Activated T-helper 2 cell treated with anti-CD3 and anti-CD28 coated beads, Interferon-gamma antibody, Interleukin-2, Interleukin-4, amounts not matched to agents 10 μg/mL and 5 μg/mL and 100 μg/mL, durations not matched to agents 14 hours and 24 hours and 36 hours (primary cell): ENCODE results near the gene SCFD2. TPM values are rescaled to one million over a fixed set of nuclear protein-coding genes. Genes with fewer than 3 reads are reported as not detected.

Experiments
- DNase-seq: peaks from one replicate; pipeline ENCODE4 v3.0.0; 2021; ENCODE audit warnings: low spot score
- H3K27ac Mint-ChIP-seq: one replicate; pipeline ENCODE4 v1.8.0; 2021; ENCODE audit warnings: mixed read lengths
- H3K27me3 Mint-ChIP-seq: one replicate; pipeline ENCODE4 v1.8.0; 2021; ENCODE audit warnings: low read depth, mixed read lengths
- H3K36me3 Mint-ChIP-seq: one replicate; pipeline ENCODE4 v1.8.0; 2021; ENCODE audit warnings: low read depth, mixed read lengths
- H3K4me1 Mint-ChIP-seq: one replicate; pipeline ENCODE4 v1.8.0; 2021; ENCODE audit warnings: low read depth, mixed read lengths
- H3K4me3 Mint-ChIP-seq: one replicate; pipeline ENCODE4 v1.8.0; 2021; ENCODE audit warnings: low read depth, mild to moderate bottlenecking, moderate library complexity, mixed read lengths
- H3K9me3 Mint-ChIP-seq: one replicate; pipeline ENCODE4 v1.8.0; 2021; ENCODE audit warnings: mixed read lengths
- intact Hi-C: fragments of 100-400 bp; cut with micrococcal nuclease; formaldehyde crosslinking; loops from one replicate; pipeline ENCODE4 v1.15.1; 2023
- total RNA-seq: library from RNA; stranded (reverse); gene quantifications from 2 replicates; pipeline ENCODE4 v1.2.3, GENCODE V29; 2022

SCFD2 gene
- total RNA-seq, 1 donor from 2014 or later, result 26.3 TPM

- intact Hi-C loops, result no loop called here
- no peak overlapping the region for H3K4me3 Mint-ChIP-seq
- no peaks in the 10 kb centered on the region for H3K9me3 Mint-ChIP-seq
- no peaks in the 10 kb centered on the region for H3K27me3 Mint-ChIP-seq
- H3K4me1 Mint-ChIP-seq, result peaks cover 5% of the 10 kb centered on the region
- DNase-seq, result no peak
- no peaks in the 10 kb centered on the region for H3K36me3 Mint-ChIP-seq
- H3K27ac Mint-ChIP-seq, result no peak overlapping the region
Observed at GRCh38 chr4:53121264-53121865, 244.5 kb downstream of the SCFD2 start.

GRCh38 chr4:53120778-53121177, 245.1 kb downstream of the SCFD2 start:
- DNase-seq, result no peak
- H3K4me1 Mint-ChIP-seq, result peaks cover 6% of the 10 kb centered on the region
- no peaks in the 10 kb centered on the region for H3K36me3 Mint-ChIP-seq
- H3K9me3 Mint-ChIP-seq, result no peaks in the 10 kb centered on the region
- H3K27ac Mint-ChIP-seq, result no peak overlapping the region
- intact Hi-C loops, result no loop called here
- no peak overlapping the region for H3K4me3 Mint-ChIP-seq
- H3K27me3 Mint-ChIP-seq, result no peaks in the 10 kb centered on the region

GRCh38 chr4:53119680-53120079, 246.2 kb downstream of the SCFD2 start:
- peaks cover 4% of the 10 kb centered on the region for H3K9me3 Mint-ChIP-seq
- intact Hi-C loops, result loop anchor here (10.0 kb wide), 1 partner anchor 245 kb away; the partner anchor contains the start of gene SCFD2
- H3K4me1 Mint-ChIP-seq, result peaks cover 10% of the 10 kb centered on the region

GRCh38 chr4:53118676-53119075, 247.2 kb downstream of the SCFD2 start:
- Mint-ChIP-seq H3K27me3 (no peaks in the 10 kb centered on the region), H3K27ac (no peak overlapping the region), H3K36me3 (peaks cover 5% of the 10 kb centered on the region), H3K4me3 (no peak overlapping the region), H3K4me1 (peaks cover 15% of the 10 kb centered on the region), H3K9me3 (peaks cover 5% of the 10 kb centered on the region)
- intact Hi-C loops, result loop anchor here (10.0 kb wide), 1 partner anchor 246 kb away; the partner anchor contains the start of gene SCFD2
- DNase-seq, result no peak

More at GRCh38 chr4:53119680-53120079, 246.2 kb downstream of the SCFD2 start:
- H3K4me3 Mint-ChIP-seq, result no peak overlapping the region
- H3K27ac Mint-ChIP-seq, result no peak overlapping the region
- H3K27me3 Mint-ChIP-seq, result no peaks in the 10 kb centered on the region
- H3K36me3 Mint-ChIP-seq, result peaks cover 5% of the 10 kb centered on the region
- no peak for DNase-seq

GRCh38 chr4:53116954-53117353, 248.9 kb downstream of the SCFD2 start:
- DNase-seq, result no peak
- Mint-ChIP-seq H3K9me3 (peaks cover 10% of the 10 kb centered on the region), H3K4me3 (no peak overlapping the region), H3K4me1 (peaks cover 23% of the 10 kb centered on the region), H3K36me3 (peaks cover 5% of the 10 kb centered on the region), H3K27ac (peak overlapping the region; percentile 29), H3K27me3 (no peaks in the 10 kb centered on the region)
- intact Hi-C loops, result loop anchor here (10.0 kb wide), 1 partner anchor 248 kb away; the partner anchor contains the start of gene SCFD2

GRCh38 chr4:53113431-53114225, 252.2 kb downstream of the SCFD2 start:
- no peaks in the 10 kb centered on the region for H3K27me3 Mint-ChIP-seq
- H3K4me3 Mint-ChIP-seq, result no peak overlapping the region
- H3K36me3 Mint-ChIP-seq, result peaks cover 24% of the 10 kb centered on the region
- H3K4me1 Mint-ChIP-seq, result peaks cover 23% of the 10 kb centered on the region
- peaks cover 29% of the 10 kb centered on the region for H3K9me3 Mint-ChIP-seq
- DNase-seq, result no peak
- peak overlapping the region; percentile 83 for H3K27ac Mint-ChIP-seq
- intact Hi-C loops, result loop anchor here (1.0 to 10.0 kb wide), 3 partner anchors 12 to 251 kb away; partner anchors contain the start of gene SCFD2

GRCh38 chr4:53105313-53105712, 260.5 kb downstream of the SCFD2 start:
- no peak for DNase-seq
- no peaks in the 10 kb centered on the region for H3K27me3 Mint-ChIP-seq
- H3K9me3 Mint-ChIP-seq, result peaks cover 25% of the 10 kb centered on the region
- H3K4me1 Mint-ChIP-seq, result peaks cover 13% of the 10 kb centered on the region
- H3K36me3 Mint-ChIP-seq, result peaks cover 15% of the 10 kb centered on the region
- H3K27ac Mint-ChIP-seq, result no peak overlapping the region
- no peak overlapping the region for H3K4me3 Mint-ChIP-seq
- intact Hi-C loops, result no loop called here

- intact Hi-C loops, result no loop called here
- Mint-ChIP-seq H3K4me3 (no peak overlapping the region), H3K27me3 (no peaks in the 10 kb centered on the region), H3K27ac (no peak overlapping the region), H3K9me3 (peaks cover 24% of the 10 kb centered on the region), H3K36me3 (peaks cover 13% of the 10 kb centered on the region), H3K4me1 (peaks cover 13% of the 10 kb centered on the region)
- no peak for DNase-seq
Observed at GRCh38 chr4:53103481-53103880, 262.4 kb downstream of the SCFD2 start.

GRCh38 chr4:53101191-53101581, 264.7 kb downstream of the SCFD2 start:
- Mint-ChIP-seq H3K27me3 (no peaks in the 10 kb centered on the region), H3K27ac (peak overlapping the region; percentile 82), H3K4me1 (peaks cover 13% of the 10 kb centered on the region), H3K9me3 (peaks cover 17% of the 10 kb centered on the region), H3K36me3 (peaks cover 11% of the 10 kb centered on the region), H3K4me3 (no peak overlapping the region)
- no peak for DNase-seq
- intact Hi-C loops, result loop anchor here (1.0 kb wide), 4 partner anchors 12 to 68 kb away; no protein-coding TSS in a partner anchor

- peaks cover 11% of the 10 kb centered on the region for H3K36me3 Mint-ChIP-seq
- peaks cover 18% of the 10 kb centered on the region for H3K9me3 Mint-ChIP-seq
- peaks cover 13% of the 10 kb centered on the region for H3K4me1 Mint-ChIP-seq
- no peaks in the 10 kb centered on the region for H3K27me3 Mint-ChIP-seq
- H3K27ac Mint-ChIP-seq, result peak overlapping the region; percentile 82
- intact Hi-C loops, result loop anchor here (1.0 kb wide), 4 partner anchors 13 to 67 kb away; no protein-coding TSS in a partner anchor
- DNase-seq, result no peak
- H3K4me3 Mint-ChIP-seq, result no peak overlapping the region
Observed at GRCh38 chr4:53100501-53101190, 265.2 kb downstream of the SCFD2 start.

GRCh38 chr4:53098681-53099121, 267.2 kb downstream of the SCFD2 start:
- no peak overlapping the region for H3K27ac Mint-ChIP-seq
- DNase-seq, result no peak
- intact Hi-C loops, result no loop called here
- H3K36me3 Mint-ChIP-seq, result peaks cover 11% of the 10 kb centered on the region
- no peaks in the 10 kb centered on the region for H3K27me3 Mint-ChIP-seq
- H3K9me3 Mint-ChIP-seq, result peaks cover 28% of the 10 kb centered on the region
- H3K4me1 Mint-ChIP-seq, result peaks cover 13% of the 10 kb centered on the region
- no peak overlapping the region for H3K4me3 Mint-ChIP-seq

GRCh38 chr4:53094040-53094439, 271.8 kb downstream of the SCFD2 start:
- H3K4me3 Mint-ChIP-seq, result no peak overlapping the region
- DNase-seq, result no peak
- peaks cover 7% of the 10 kb centered on the region for H3K36me3 Mint-ChIP-seq
- no peak overlapping the region for H3K27ac Mint-ChIP-seq
- H3K27me3 Mint-ChIP-seq, result no peaks in the 10 kb centered on the region
- intact Hi-C loops, result no loop called here
- peaks cover 23% of the 10 kb centered on the region for H3K9me3 Mint-ChIP-seq
- no peaks in the 10 kb centered on the region for H3K4me1 Mint-ChIP-seq
